ENCODE results near the gene CXXC1.
"Not testable (repeated sequence)": the region's sequence is repeated elsewhere in the genome, so short reads cannot be mapped to it uniquely, and the experiment has no call there.

CXXC1 gene

DNA sequence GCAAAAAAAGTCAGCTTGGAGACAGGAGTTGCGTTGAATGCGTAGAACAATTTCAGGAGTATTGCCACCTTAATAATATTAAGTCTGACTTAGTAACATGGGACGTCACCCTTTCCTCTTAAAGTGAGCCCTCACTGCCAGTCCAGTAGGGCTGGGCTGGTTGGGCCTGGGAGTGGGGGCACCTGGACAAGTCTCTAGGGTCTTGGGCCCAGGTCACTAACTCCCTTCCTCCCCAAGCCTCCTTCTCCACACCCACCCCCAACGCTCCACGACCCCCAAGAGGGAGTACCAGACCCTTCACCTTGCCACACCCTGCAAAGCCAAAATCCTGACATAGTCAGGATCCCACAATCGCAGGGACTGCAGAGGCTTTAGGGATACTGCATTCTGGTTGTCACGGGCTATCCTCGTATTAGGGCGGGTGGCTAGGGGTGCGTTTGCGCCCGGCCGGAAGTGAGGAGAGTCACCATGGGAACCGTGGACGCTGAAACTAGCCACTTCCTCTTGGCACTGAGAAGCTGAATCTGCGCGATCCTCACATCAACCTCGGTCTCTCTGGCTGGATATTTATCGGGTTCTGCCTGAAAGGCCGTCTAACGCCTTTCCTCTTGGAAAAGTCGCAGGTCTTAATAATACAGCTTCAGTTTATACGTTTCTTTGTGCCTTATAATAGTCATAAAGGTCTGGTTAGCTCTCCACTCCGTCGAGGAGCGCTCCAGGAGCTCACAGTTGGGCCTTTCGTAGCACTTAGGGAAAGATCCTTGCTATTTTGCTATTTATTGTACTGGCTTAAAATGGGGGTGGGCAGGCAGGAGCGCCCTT is 10.3 kb upstream of the CXXC1 start:
- peak; percentile 49 for DNase-seq (ENCODE audit: low spot score)

DNA sequence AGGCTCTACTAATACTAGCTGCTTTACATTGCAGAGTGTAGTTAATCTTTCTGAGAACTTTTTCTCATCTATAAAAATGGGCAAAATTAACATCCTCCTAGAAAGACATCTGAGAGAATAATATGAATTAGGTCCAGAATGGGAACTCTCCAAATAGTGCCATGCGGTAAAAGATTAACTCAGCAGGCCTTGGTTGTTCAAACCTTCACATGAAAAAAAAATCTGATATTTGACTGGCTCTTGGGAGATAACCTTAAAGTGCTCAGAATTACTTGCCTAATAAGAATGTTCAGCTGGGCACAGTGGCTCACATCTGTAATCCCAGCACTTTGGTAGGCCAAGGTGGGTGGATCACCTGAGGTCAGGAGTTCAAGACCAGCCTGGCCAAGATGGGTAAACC is 5.5 kb upstream of the CXXC1 start:
- no peak for DNase-seq (ENCODE audit: low spot score)

DNA sequence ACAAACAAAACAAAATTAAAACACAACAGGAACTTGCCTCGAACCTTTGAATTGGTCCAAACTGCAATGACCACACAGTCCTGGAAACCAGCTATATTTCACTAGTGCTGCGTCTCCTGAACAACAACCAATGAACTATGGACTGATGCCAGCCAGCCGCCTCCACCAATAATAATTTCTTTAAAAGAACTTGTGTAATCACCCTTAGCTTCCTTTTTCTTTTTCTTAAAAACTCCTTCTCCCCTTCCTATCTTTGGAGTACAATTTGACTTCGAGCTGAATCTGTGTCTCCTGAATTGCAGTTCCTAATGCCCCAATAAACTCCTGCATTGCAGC is 1.6 kb upstream of the CXXC1 start:
- DNase-seq (ENCODE audit: low spot score), result no peak

DNA sequence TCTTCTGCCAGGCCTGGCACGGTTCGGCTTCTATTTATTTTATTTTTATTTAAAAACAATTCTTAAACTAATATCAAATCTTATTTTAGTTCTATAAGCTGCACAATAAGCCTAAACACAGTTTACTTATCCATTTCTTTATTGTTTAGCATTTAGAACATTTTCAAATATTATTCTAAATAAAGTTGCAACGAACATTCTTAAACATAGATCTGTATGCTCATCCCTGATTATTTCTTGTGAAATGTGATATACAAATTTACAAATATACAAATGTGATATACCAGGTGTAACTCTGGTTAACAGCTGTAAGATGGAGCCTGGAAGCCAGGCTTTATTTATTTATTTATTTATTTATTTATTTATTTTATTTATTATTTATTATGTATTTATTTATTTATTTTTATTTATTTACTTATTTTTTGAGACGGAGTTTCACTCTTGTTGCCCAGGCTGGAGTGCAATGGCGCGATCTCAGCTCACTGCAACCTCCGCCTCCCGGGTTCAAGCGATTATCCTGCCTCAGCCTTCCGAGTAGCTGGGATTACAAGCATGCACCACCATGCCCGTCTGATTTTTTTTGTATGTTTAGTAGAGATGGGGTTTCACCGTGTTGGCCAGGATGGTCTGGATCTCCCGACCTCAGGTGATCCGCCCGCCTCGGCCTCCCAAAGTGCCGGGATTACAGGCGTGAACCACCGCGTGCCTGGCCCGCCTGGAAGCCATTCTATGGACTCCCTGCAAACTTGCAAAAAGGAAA is 1.0 kb upstream of the CXXC1 start:
- DNase-seq (ENCODE audit: low spot score), result not testable (repeated sequence)

DNA sequence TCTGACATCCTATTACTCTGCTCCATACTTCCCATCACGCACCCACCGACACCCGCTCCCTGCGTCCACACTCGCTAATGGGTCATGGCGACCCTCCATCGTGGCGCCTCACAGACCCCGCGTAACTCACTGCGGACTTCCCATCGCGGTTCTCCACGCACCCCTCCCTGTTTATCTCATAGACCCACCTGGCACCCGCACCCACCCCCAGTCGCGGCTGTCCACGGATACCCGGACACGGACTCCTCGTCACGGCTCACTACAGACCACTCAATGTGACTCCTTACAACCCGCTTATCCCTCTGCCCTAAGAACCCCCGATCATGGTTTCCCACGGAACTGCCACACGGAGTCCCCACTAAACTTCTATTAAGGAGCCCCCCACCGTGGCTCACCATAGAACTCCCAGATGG is 458 bp downstream of the CXXC1 start:
- no peak for DNase-seq (ENCODE audit: low spot score)

DNA sequence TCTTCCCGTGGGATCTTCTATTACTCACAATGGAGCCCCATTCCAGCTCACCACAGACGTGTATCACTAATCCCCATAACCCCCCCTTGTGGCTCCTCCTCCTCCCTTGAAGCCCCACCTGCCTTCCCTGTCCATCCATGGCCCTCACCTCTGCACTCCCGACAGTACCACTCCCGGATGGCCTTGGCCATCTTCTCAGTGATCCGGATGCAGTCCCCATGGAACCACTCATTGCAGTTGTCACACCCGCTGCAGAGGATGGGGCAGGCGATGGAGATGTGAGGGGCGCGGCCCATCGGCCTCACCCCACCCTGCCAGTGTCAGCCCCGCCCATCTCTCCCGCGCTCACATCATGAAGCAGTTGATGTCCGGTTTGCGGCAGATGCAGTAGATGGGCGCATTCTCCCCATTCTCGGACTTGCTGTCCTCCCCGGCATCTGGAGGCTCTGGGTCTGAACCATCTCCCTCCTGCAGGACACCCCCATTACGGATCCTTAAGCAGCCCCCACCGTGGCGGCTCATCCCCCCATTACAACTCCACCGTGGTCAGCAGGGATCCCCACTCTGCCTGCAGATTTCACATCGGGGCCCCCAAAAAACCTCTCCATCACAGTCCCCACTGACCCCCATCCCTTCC is 983 bp downstream of the CXXC1 start:
- DNase-seq (ENCODE audit: low spot score), result no peak

DNA sequence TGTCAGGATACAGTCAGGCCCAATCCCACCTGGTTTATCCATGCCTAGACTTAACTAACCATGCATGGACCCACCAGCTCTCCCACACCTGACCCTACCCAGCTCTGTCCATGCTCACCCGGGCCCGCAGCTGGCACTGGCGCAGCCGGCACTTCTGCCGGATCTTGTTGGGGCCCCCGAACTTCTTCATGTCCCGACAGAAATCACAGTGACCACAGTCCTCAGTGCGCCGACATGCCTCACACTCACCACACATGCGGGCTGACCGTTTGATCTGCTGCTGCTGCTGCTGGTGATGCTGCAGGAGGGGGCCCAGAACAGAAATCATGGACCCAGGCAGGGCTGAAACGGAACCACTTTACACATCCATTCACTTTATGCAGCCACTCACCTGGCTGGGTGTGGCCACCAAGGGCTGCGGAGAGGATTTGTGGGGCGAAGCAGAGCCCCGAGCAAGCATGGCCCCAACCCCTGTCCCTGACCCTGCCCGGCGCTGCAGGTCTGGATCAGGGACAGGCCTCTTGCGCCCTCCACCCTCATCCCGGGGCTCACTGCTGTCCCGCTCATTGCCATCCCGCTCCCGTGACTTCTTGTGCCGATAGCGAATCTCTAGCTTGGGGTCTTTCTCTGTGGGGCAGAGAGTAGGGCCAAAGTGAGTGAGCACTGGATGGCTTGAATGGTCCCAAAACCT is 1.7 kb downstream of the CXXC1 start:
- DNase-seq (ENCODE audit: low spot score), result no peak

DNA sequence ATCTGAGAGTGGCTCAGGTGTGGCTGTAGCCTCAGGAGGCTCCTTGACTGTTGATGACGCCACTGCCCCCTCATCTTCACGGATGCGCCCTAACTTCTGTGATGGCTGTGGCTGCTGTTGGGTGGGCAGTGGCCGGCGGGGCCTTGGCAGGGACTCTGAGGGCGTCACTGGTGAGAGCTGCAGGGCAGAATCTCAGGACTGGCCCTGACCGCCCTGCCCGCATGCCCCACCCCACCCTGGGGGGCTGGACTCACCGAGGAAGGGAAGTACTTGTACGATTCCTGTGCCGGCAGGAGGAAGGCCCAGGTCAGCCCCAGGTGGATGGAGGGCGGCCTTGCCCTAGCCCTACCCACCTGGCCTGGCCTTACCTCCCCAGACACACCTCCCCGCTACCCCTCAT is 2.4 kb downstream of the CXXC1 start:
- no peak for DNase-seq (ENCODE audit: low spot score)

DNA sequence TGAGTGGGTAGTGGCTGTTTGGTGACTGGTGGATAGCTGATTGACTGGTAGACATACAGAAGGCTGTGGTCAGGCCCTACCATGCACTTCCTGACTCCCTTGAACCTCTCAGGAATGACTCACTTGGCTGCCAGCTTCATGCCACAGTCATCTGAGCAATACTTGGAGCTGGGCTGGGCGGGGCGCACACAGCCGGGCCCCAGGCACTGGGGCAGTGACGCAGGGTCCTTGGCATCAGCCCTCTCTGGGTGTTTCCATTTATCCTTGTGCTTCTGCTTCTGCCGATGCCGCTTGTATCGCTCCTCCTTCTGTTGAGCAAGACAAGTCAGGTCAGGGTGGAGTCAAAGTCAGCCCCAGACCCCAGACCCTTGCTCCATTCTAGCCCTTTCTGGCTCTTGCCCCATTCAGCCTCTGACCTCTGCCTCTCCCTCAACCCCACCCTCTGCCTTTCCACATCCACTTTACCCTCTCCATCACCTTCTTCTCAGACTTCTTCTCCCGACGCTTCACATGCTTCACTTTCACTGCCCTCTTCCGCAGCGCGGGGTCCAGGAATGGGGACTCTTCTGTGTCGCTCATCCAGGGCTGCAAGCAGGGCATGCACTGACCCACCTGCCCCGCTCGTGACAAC is 3.1 kb downstream of the CXXC1 start:
- no peak for DNase-seq (ENCODE audit: low spot score)

DNA sequence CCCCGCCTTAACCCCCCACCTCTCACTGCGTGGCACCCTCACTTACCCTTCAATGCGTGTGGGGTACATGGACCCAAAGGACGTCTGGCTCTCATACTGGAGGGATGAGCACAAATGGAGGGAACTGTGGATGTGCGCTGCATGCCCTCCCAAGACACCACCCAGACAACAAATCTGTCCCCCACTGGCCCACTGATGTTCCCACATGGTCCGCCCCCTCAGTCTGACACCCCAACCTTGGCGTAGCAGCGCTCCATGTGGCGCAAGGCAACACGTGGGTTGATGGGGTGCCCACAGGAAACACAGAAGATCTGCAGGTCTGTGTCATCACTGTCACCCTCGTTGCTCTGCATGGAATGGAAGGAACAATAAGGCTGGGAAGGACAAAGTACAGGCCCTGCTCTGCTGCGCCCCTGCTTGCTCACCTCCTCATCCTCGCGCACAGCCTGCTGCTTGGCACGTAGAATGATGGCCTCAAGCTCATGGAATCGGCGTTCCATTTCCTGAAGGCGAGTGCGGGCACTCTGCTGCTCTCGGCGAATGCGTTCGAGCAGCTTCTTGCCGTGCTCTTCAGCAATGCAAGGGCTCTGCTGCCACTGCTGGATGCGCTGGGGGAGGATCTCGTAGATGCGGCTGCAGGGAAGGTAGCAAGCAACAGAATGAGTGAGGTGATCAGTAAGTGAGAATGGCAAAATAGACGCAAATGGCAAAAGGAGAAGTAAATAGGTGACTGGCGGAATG is 3.9 kb downstream of the CXXC1 start:
- DNase-seq (ENCODE audit: low spot score), result no peak

DNA sequence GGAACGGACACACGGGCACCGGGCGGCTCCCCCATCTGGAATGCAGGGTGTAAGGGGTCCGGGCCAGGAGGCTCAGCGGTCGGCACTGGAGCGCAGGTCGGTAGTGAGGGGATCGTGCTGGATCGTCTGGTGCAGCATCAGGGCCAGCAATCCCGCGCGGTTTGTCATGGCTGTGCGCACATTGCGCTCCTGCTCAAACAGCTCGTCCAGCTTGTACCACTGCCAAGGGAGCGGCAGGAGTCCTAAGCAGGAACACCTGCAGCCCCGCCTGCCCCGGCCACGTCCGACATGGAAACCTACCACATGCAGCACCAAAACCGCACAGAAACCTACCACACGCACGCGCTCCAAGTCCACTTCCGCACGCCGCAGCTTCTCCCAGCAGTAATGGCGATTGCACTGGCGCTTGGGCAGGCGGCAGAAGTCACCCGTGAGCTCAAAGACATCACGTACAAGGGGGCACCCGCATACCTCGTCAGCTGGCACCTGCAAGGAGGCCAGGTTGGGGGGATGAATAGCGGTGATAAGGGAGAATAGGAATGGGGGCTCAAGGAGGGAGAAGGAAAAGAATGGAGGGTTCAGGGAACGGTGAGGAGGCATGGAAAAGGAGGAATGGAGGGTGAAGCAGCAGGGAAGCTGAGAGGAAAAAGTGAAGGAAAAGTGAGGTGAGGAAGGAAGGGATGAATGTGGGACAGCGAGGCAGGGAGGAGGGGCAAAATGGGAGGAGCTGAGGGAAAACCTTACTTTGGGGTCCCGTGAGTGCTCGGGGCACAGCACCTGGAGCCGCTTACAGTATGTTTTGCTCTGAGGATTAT is 4.8 kb downstream of the CXXC1 start:
- no peak for DNase-seq (ENCODE audit: low spot score)

DNA sequence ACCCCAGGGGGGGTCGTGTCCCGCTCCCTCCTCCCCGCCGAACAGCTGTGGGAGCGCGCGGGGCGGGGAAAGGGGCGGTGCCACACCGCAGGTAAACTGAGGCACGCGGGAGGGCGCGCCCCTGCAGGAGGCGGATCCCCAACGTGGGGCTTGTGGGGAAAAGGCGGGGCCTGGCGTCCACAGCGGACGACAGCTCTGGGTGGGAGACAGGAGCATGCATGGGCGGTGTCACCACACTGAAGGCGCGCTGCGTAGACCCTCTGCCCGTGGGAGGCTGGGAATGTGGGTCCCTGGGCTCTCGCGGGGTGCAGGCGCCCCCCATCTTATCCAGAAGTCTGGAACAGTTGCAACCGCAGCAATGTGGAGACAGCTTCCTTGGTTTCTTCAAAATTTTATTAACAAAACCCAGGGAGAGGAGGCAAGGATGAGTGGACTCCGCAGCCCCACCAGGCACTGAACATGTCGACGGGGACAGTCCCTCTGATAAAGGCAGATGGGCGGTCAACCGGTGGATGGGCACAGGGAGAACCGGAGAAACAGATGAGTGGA is 5.4 kb downstream of the CXXC1 start:
- DNase-seq (ENCODE audit: low spot score), result no peak

DNA sequence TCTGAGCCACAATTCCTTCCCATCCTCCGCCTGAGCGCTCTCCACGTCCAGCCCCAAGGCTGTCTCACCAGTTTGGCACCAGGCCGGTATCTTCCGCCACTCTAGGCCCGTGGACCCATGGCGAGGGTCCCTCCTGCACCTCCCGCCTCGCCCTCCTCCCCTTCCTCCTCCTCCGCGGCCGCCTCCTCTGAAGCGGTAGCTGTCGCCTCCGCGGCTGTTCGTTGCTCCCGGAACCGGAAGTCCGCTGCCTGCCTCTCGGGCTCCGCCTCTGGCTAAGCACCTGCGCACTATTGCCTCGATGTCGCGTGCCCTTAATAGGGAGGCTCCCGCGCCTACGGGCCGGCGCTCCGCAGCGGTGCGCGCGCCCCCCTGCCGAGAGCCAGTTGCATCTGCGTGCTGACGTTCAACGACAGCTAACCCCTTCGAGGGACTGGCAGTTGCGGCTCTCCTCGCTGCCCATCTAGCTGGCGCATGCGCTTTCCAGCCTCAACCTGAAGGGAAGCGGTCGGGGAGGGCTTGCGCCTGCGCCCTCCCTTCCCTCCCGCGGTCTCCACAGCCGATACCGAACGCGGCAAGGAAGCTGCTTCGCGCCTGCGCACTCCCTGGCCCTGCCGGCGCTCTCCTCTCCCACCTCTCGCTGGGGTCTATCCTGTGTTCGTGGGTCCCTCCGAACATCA is 6.1 kb downstream of the CXXC1 start, which contains the start of gene MBD1:
TSS of gene MBD1 (minus strand) at position 229 of the 677 bp plus-strand sequence. CDS start 1,531 bp downstream, outside the sequence.
- peak; percentile 99 for DNase-seq (ENCODE audit: low spot score)

DNA sequence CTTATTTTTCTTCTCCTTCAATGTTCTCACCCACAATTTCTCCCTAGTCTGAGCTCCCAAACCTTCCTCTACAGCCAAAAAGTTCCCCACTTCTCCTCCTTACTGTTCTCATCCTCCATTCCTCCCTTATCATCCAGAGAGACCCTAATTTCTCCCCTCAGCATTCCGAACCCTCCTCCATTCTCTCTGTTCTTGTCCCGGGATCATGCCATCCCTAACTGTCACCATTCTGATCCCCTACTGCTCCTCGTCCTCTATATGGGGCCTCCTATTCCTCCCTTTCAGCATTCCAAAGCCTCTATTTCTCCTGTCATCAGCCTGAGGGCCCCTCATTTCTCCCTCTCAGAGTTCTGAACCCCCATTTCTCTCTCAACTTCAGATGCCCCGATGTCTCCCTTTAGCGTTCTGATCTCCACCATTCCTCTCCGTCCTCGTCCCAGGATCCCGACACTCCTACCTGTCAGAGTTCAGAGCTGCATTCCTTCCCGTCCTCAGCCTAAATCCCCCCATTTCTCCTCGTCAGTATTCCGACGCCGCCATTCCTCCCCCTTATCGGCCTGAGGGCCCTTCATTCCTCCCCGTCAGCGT is 6.7 kb downstream of the CXXC1 start:
- DNase-seq (ENCODE audit: low spot score), result no peak

DNA sequence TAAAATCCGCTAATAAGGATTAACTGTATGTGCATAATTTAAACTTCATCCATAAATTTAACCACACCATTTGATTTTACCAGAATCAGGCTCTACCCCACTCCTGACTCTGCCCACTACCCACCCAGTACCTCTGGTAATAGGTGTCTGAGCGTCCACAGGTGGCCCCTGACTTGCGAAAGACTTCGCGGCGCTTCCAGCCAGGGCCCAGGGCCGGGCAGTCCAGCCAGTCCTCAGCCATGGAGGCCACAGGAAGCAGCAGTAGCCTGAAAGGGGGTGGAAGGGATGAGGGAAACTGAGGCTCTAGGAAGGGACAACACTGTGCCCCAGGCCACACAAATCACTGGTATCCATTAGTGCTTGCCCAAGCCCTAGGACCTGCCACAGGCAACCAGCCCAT is 7.7 kb downstream of the CXXC1 start:
- DNase-seq (ENCODE audit: low spot score), result no peak

DNA sequence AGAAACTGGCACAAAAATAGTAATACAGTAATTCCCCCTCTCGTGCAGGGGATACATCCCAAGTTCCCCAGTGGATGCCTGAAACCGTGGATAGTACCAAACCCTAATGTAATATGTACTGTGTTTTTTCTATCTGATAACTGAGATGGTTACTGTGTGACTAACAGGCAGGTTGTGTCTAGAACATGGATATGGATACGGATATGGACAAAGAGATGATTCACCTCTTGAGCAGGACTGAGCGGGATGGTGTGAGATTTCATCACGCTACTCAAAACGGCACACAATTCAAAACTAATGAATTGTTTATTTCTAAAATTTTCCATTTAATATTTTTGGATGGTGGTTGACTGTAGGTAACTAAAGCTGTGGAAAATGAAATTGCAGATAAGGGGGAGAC is 9.6 kb downstream of the CXXC1 start:
- no peak for DNase-seq (ENCODE audit: low spot score)

DNA sequence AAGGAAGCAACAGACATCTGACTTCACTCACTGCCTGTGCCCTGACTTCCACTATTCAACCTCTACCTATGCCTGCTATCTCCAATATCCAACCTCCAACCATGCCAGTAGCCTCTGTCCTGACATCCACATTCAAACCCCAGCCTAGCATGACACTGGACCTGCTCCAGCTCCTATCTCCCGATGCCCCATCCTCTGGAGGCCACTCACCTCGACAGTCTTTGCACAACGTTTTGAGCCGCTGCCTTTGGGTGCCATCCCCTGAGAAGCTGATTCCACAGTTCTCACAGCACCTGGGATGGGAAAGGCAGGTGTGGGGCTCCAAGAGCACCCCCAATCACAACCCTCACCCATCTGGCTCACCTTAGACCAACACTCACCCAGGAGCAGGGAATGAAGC is 11.0 kb downstream of the CXXC1 start:
- DNase-seq (ENCODE audit: low spot score), result no peak

DNA sequence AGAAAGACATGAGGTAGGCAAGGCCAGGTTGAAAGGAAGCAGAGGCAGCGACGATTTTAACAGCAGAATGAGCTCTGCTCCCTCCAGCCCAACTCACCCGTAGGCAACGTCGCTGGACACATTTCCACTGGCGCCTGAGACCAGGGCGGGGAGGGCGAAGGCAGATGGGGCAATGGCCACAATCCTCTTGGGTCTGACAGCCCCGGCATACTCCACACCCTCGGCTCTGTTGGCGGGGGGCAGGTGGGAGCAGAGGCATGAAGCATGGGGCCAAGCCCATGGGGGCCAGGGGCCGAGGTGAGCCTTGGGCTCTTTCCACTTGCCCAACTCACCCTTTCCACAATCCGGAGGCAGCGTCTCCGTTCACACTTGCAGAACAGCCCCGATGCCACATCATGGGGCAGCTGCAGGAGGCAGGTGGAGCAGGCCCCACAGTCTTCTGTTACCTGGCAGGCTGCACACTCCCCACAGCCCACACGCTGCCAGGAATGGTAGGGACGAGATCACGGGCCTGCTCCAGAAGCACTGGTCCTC is 11.9 kb downstream of the CXXC1 start:
- DNase-seq (ENCODE audit: low spot score), result no peak

DNA sequence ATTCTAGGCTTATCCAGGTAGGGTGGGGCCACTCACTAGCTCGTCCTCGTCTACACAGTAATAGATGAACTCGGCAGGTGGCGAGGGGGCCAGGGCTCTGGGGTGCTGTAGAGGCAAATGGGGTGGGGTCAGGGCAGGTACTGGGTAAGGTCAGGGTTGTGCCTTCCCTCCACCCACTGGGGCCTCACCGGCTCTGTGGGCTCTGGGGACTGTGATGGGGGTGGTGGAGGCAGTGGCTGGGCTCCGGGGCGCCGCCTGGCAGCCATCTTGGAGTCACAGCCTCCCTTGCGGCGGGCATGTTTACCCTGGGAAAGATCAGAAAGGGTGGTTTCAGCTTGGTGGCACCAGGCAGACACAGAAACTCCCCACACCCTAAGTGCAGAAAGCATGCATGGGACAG is 12.6 kb downstream of the CXXC1 start:
- DNase-seq (ENCODE audit: low spot score), result no peak

All from COLO829 (cell line).